Skeletal muscle satellite cell (primary cell): ENCODE measurements around the gene TRIM13.
A peak's percentile ranks its signal among the peaks of the same experiment; 100 is the strongest.

ENCODE experiments used
- H3K27me3 ChIP-seq: 2 replicates; pipeline ENCODE4 v1.7.0; 2013; ENCODE audit warnings: low read length; ENCODE audit not compliant: control insufficient read depth, insufficient read depth
- H3K36me3 ChIP-seq: 2 replicates; pipeline ENCODE4 v1.7.0; 2013; ENCODE audit warnings: mild to moderate bottlenecking, control low read depth, low read length; ENCODE audit not compliant: insufficient read depth
- H3K4me1 ChIP-seq: 2 replicates; pipeline ENCODE4 v1.7.0; 2013; ENCODE audit warnings: low read length; ENCODE audit not compliant: control insufficient read depth, insufficient read depth
- H3K4me2 ChIP-seq: 2 replicates; pipeline ENCODE4 v1.7.0; 2013; ENCODE audit warnings: mild to moderate bottlenecking, low read length
- H3K4me3 ChIP-seq: 2 replicates; pipeline ENCODE4 v1.7.0; 2013; ENCODE audit warnings: low read length
- H3K9ac ChIP-seq: 2 replicates; pipeline ENCODE4 v1.7.0; 2013; ENCODE audit warnings: mild to moderate bottlenecking, low read depth, low read length, moderate library complexity
- H3K9me3 ChIP-seq: replicated peaks from 2 replicates; pipeline ENCODE4 v1.7.0; 2013; ENCODE audit warnings: mild to moderate bottlenecking, control low read depth, low read length

TRIM13 gene

DNA sequence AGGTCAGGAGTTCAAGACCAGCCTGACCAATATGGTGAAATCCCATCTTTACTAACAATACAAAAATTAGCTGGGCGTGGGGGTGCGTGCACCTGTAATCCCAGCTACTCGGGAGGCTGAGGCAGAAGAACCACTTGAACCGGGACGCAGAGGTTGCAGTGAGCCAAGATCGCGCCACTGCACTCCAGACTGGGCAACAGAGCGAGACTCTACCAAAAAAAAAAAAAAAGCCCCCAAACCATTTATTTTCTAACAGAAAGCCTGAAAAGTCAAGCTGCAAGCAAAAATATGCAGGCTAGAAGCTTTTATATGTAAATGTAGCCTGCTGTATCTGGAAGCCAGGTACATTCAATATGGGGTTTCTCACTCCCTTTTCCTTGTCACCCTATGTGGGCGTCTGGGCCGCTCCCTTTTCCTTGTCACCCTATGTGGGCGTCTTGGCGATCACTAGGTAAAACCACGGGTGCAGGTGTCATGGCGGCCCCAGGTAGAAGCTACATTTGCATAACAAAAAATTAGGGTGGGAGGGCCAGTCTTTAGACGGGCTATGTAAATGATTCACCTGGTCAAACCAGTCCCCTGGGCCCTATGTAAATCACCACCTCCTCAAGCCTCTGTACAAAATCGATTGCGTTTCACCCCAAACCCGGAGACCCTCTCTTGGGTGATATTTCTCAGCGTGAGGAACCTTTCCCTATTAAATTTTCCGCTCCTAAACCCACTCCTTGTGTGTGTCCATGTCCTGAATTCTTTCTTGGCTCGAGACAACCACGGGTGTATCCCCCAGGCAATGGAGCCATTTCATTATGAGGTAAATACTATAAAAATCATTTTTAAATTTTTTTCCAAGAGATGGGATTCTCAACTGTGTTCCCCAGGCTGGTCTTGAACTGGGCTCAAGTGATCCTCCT lies 2.1 kb downstream of the TRIM13 start:
- no peaks in the 10 kb centered on the region for H3K9me3 ChIP-seq
- H3K9ac ChIP-seq = peak overlapping the region; percentile 99
- peaks cover 39% of the 10 kb centered on the region for H3K4me1 ChIP-seq
- H3K36me3 ChIP-seq = peaks cover 37% of the 10 kb centered on the region
- no peaks in the 10 kb centered on the region for H3K27me3 ChIP-seq
- peak overlapping the region; percentile 99 for H3K4me3 ChIP-seq
- peak overlapping the region; percentile 82 for H3K4me2 ChIP-seq

DNA sequence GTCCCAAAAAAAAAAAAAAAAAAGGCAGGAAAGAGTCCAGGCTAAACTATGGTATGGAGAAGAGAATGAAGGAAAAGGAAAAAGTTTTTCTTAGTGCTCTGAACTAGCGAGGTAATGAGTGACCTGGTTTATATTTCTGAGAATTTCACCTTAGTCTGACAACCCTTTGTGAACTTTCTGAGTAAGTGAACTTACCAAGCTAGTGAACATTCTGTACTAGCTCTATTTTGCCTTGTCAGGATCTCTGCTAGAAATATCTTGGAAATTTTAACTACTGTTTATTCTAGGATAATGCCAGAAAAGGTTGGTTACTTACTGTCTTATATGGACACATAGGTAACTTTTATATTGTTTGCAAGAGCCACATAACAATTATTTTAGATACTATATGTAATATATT lies 4.4 kb downstream of the TRIM13 start:
- H3K9ac ChIP-seq = no peak overlapping the region
- peaks cover 32% of the 10 kb centered on the region for H3K4me1 ChIP-seq
- no peaks in the 10 kb centered on the region for H3K27me3 ChIP-seq
- peaks cover 44% of the 10 kb centered on the region for H3K36me3 ChIP-seq
- H3K4me3 ChIP-seq = no peak overlapping the region
- H3K9me3 ChIP-seq = no peaks in the 10 kb centered on the region
- H3K4me2 ChIP-seq = no peak overlapping the region

GRCh38 chr13:50006426-50007135 lies 9.7 kb downstream of the TRIM13 start:
- no peaks in the 10 kb centered on the region for H3K9me3 ChIP-seq
- H3K4me1 ChIP-seq = peaks cover 4% of the 10 kb centered on the region
- no peaks in the 10 kb centered on the region for H3K27me3 ChIP-seq
- no peak overlapping the region for H3K4me2 ChIP-seq
- no peak overlapping the region for H3K9ac ChIP-seq
- H3K4me3 ChIP-seq = no peak overlapping the region
- H3K36me3 ChIP-seq = peaks cover 38% of the 10 kb centered on the region

DNA sequence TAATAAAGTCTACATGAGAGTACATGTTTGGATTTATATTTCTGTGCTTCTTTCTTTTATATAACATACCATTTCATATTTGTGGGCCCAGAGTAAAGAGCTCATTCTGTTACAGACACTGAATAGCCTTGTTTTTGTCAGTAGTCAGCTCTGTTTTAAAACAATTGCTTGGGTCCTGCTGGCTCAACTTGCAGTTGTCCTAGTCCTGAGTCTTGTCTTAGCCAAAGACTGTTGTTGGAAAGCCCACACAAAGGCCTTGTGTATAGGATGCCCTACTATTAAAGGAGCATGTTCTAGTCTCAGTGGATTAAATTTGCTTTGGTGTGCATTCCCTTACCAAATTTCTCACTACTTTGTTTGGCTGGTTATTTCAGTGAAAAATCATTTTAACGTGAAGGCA lies 14.6 kb downstream of the TRIM13 start:
- Histone ChIP-seq H3K4me2 (no peak overlapping the region), H3K27me3 (no peaks in the 10 kb centered on the region), H3K4me1 (peaks cover 13% of the 10 kb centered on the region), H3K36me3 (peaks cover 42% of the 10 kb centered on the region), H3K4me3 (no peak overlapping the region), H3K9ac (no peak overlapping the region), H3K9me3 (no peaks in the 10 kb centered on the region)

DNA sequence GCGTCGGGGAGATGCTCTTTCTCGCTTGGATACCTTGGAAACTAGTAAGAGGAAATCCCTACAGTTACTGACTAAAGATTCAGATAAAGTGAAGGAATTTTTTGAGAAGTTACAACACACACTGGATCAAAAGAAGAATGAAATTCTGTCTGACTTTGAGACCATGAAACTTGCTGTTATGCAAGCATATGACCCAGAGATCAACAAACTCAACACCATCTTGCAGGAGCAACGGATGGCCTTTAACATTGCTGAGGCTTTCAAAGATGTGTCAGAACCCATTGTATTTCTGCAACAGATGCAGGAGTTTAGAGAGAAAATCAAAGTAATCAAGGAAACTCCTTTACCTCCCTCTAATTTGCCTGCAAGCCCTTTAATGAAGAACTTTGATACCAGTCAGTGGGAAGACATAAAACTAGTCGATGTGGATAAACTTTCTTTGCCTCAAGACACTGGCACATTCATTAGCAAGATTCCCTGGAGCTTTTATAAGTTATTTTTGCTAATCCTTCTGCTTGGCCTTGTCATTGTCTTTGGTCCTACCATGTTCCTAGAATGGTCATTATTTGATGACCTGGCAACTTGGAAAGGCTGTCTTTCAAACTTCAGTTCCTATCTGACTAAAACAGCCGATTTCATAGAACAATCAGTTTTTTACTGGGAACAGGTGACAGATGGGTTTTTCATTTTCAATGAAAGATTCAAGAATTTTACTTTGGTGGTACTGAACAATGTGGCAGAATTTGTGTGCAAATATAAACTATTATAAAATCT lies 15.7 kb downstream of the TRIM13 start:
- no peaks in the 10 kb centered on the region for H3K9me3 ChIP-seq
- H3K4me2 ChIP-seq = no peak overlapping the region
- H3K4me1 ChIP-seq = peaks cover 24% of the 10 kb centered on the region
- peaks cover 42% of the 10 kb centered on the region for H3K36me3 ChIP-seq
- H3K9ac ChIP-seq = no peak overlapping the region
- no peak overlapping the region for H3K4me3 ChIP-seq
- H3K27me3 ChIP-seq = no peaks in the 10 kb centered on the region

- Histone ChIP-seq H3K27me3 (no peaks in the 10 kb centered on the region), H3K4me3 (no peak overlapping the region), H3K4me1 (peaks cover 28% of the 10 kb centered on the region), H3K4me2 (no peak overlapping the region), H3K36me3 (peaks cover 46% of the 10 kb centered on the region), H3K9me3 (no peaks in the 10 kb centered on the region), H3K9ac (no peak overlapping the region)
These were observed 17.5 kb downstream of the TRIM13 start for GRCh38 chr13:50014386-50014785.

DNA sequence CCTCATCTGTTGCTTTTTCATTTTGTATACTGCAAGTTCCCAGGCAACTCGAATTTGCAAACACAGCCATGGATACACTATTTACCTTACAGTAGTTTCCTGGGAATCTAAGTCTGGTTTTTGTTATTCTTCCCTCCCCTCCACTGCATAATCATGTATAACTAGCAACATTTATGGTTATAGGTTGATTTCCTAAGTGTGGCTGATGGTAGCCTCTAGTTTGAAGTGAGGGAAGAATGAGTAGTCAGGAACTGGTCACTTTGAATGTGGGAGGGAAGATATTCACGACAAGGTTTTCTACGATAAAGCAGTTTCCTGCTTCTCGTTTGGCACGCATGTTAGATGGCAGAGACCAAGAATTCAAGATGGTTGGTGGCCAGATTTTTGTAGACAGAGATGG lies 18.4 kb downstream of the TRIM13 start, which contains the start of gene KCNRG:
TSS of gene KCNRG (plus strand) at position 187 of the 400 bp plus-strand sequence. CDS start at position 237, 50 bp downstream.
- no peak within 1 kb of the TSS for H3K9ac ChIP-seq
- no peaks in the 10 kb centered on the region for H3K9me3 ChIP-seq
- H3K27me3 ChIP-seq = no peaks in the 10 kb centered on the region
- H3K4me1 ChIP-seq = peaks cover 28% of the 10 kb centered on the region
- peak within 1 kb of the TSS; percentile 17 for H3K4me2 ChIP-seq
- H3K36me3 ChIP-seq = peaks cover 45% of the 10 kb centered on the region
- no peak within 1 kb of the TSS for H3K4me3 ChIP-seq

DNA sequence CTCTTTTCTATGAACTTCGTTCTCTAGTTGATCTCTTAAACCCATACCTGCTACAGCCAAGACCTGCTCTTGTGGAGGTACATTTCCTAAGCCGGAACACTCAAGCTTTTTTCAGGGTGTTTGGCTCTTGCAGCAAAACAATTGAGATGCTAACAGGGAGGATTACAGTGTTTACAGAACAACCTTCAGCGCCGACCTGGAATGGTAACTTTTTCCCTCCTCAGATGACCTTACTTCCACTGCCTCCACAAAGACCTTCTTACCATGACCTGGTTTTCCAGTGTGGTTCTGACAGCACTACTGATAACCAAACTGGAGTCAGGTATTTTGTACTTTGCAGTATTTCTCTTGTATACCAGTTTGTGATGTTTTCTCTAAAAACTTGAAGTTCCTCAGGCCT lies 18.9 kb downstream of the TRIM13 start:
- H3K27me3 ChIP-seq = no peaks in the 10 kb centered on the region
- no peak overlapping the region for H3K9ac ChIP-seq
- H3K4me1 ChIP-seq = peaks cover 28% of the 10 kb centered on the region
- H3K36me3 ChIP-seq = peaks cover 45% of the 10 kb centered on the region
- H3K9me3 ChIP-seq = no peaks in the 10 kb centered on the region
- no peak overlapping the region for H3K4me3 ChIP-seq
- H3K4me2 ChIP-seq = peak overlapping the region; percentile 17

DNA sequence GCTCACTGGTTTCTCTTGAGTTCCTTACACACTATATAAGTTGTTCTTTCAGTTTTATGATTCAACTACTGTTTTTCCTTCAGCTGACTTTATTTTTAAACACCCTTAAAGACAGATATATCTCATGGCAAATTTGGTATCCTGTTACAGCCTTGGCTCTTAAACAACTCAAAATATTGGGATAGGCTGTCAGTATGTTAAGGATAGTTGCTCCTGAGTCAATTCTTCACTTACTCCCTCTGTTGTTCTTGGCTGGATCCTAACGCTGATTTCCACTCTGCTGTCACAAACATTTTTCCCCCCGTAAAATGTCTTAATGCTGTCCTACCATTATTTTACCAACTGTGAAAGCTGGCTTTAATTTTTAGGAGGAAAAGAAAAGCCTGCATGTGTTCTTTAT lies 19.6 kb downstream of the TRIM13 start:
- H3K4me2 ChIP-seq = peak overlapping the region; percentile 17
- H3K9ac ChIP-seq = no peak overlapping the region
- H3K4me3 ChIP-seq = no peak overlapping the region
- H3K4me1 ChIP-seq = peaks cover 28% of the 10 kb centered on the region
- H3K36me3 ChIP-seq = peaks cover 41% of the 10 kb centered on the region
- no peaks in the 10 kb centered on the region for H3K9me3 ChIP-seq
- H3K27me3 ChIP-seq = no peaks in the 10 kb centered on the region

GRCh38 chr13:50017819-50018218 lies 21.0 kb downstream of the TRIM13 start:
- Histone ChIP-seq H3K27me3 (no peaks in the 10 kb centered on the region), H3K36me3 (peaks cover 32% of the 10 kb centered on the region), H3K4me1 (peaks cover 28% of the 10 kb centered on the region), H3K9me3 (no peaks in the 10 kb centered on the region), H3K4me3 (no peak overlapping the region), H3K4me2 (no peak overlapping the region), H3K9ac (no peak overlapping the region)

- Histone ChIP-seq H3K36me3 (peaks cover 31% of the 10 kb centered on the region), H3K4me2 (no peak overlapping the region), H3K27me3 (no peaks in the 10 kb centered on the region), H3K4me1 (no peaks in the 10 kb centered on the region), H3K9ac (no peak overlapping the region), H3K9me3 (no peaks in the 10 kb centered on the region), H3K4me3 (no peak overlapping the region)
These were observed 28.6 kb downstream of the TRIM13 start for GRCh38 chr13:50025436-50025835.
